B cell (primary cell): ENCODE measurements around the gene SPACA4. TPM values are rescaled to one million over a fixed set of nuclear protein-coding genes. Genes with fewer than 3 reads are reported as not detected.
A peak's percentile ranks its signal among the peaks of the same experiment; 100 is the strongest.

Experiments used
- ATAC-seq: fragments of 200-7000 bp; cut with Tn5 transposase; one replicate; pipeline ENCODE4 v1.10.0; 2021; ENCODE audit warnings: low read depth, mild to moderate bottlenecking, moderate number of reproducible peaks, moderate library complexity
- CTCF ChIA-PET: fragments of 350-600 bp; sonication (Branson Sonifier 250); formaldehyde crosslinking; loops from one replicate; lab custom pipeline; 2021; ENCODE audit warnings: antibody characterized with exemption, inconsistent platforms; lab: Charles Lee
- POLR2A ChIA-PET: fragments of 350-600 bp; sonication (Branson Sonifier 250); formaldehyde crosslinking; loops from one replicate; lab custom pipeline; 2021; ENCODE audit warnings: antibody characterized with exemption; lab: Charles Lee
- DNase-seq: peaks from one replicate; pipeline ENCODE4 v3.0.0; 2013
- H2AFZ ChIP-seq: 2 replicates; pipeline ENCODE4 v1.6.1; 2012; ENCODE audit warnings: mild to moderate bottlenecking, low read depth, low read length; ENCODE audit not compliant: insufficient read depth, poor library complexity, severe bottlenecking
- H3K27ac ChIP-seq, 2 donors: 1 replicate in 1 of 2; 2 replicates in 1 of 2; pipeline ENCODE4 v1.5.1; 2012 to 2013; ENCODE audit warnings: low read length in 2 of 2, mild to moderate bottlenecking in 2 of 2, moderate library complexity in 1 of 2
- H3K27me3 ChIP-seq, 4 experiments: fragments of 200-600 bp in 1 of 4; sonication (generic) in 1 of 4; replicated peaks in 1 of 4; 1 replicate in 2 of 4; 2 replicates in 2 of 4; pipeline versions ENCODE4 v1.6.1 to v1.7.0; 2013 to 2016; ENCODE audit warnings: low read length in 3 of 4, mild to moderate bottlenecking in 2 of 4, mixed read lengths in 1 of 4, moderate library complexity in 1 of 4; ENCODE audit not compliant: insufficient read depth in 4 of 4, control insufficient read depth in 3 of 4; ENCODE audit errors: control extremely low read depth in 1 of 4
- H3K36me3 ChIP-seq, 2 experiments: replicated peaks in 1 of 2; 1 replicate in 1 of 2; 2 replicates in 1 of 2; pipeline versions ENCODE4 v1.6.1 to v1.7.1; 2013; ENCODE audit warnings: low read length in 1 of 2; ENCODE audit not compliant: insufficient read depth in 2 of 2, control insufficient read depth in 1 of 2; ENCODE audit errors: control extremely low read depth in 1 of 2, extremely low read depth in 1 of 2
- H3K4me1 ChIP-seq, 2 donors: fragments of 200-600 bp in 1 of 2; sonication (generic) in 1 of 2; 1 replicate in 1 of 2; 2 replicates in 1 of 2; pipeline versions ENCODE4 v1.5.1 to v1.6.1; 2013 to 2017; ENCODE audit warnings: low read length in 2 of 2; ENCODE audit not compliant: control insufficient read depth in 2 of 2, insufficient read depth in 2 of 2
- H3K4me2 ChIP-seq: replicated peaks from 2 replicates; pipeline ENCODE3; 2012; ENCODE audit warnings: mild to moderate bottlenecking, low read depth, low read length; ENCODE audit not compliant: poor library complexity, severe bottlenecking
- H3K4me3 ChIP-seq, 5 experiments: fragments of 200-600 bp in 1 of 5; sonication (generic) in 1 of 5; 1 replicate in 3 of 5; 2 replicates in 2 of 5; pipeline versions ENCODE4 v1.5.1 to v1.7.0; 2011 to 2016; ENCODE audit warnings: low read length in 4 of 5, mild to moderate bottlenecking in 4 of 5, low read depth in 2 of 5, control low read depth in 1 of 5, moderate library complexity in 1 of 5; ENCODE audit not compliant: insufficient read depth in 1 of 5; ENCODE audit errors: control extremely low read depth in 1 of 5, extremely low read depth in 1 of 5
- H3K79me2 ChIP-seq: fragments of 200-600 bp; sonication (generic); one replicate; pipeline ENCODE4 v1.6.0; 2016; ENCODE audit warnings: low read length; ENCODE audit not compliant: control insufficient read depth, insufficient read depth
- H3K9ac ChIP-seq: fragments of 200-600 bp; sonication (generic); 2 replicates; pipeline ENCODE4 v1.6.1; 2017; ENCODE audit warnings: mild to moderate bottlenecking, low read length, moderate library complexity
- H3K9me3 ChIP-seq, 3 donors: one replicate each; pipeline versions ENCODE4 v1.6.1 to v1.7.1; 2013; ENCODE audit warnings: low read length in 2 of 3; ENCODE audit not compliant: control insufficient read depth in 2 of 3, insufficient read depth in 1 of 3; ENCODE audit errors: control extremely low read depth in 1 of 3
- H4K20me1 ChIP-seq: 2 replicates; pipeline ENCODE4 v1.6.0; 2012; ENCODE audit warnings: mild to moderate bottlenecking, low read length; ENCODE audit not compliant: insufficient read depth, control insufficient read depth, poor library complexity, severe bottlenecking
- H3K27ac Mint-ChIP-seq: one replicate; pipeline ENCODE4 v1.8.0; 2021; ENCODE audit warnings: mixed read lengths
- H3K27me3 Mint-ChIP-seq: one replicate; pipeline ENCODE4 v1.8.0; 2021; ENCODE audit warnings: mixed read lengths
- H3K4me1 Mint-ChIP-seq: one replicate; pipeline ENCODE4 v1.8.0; 2021; ENCODE audit warnings: mixed read lengths
- H3K4me3 Mint-ChIP-seq: one replicate; pipeline ENCODE4 v1.8.0; 2021; ENCODE audit warnings: mixed read lengths
- H3K9me3 Mint-ChIP-seq: one replicate; pipeline ENCODE4 v1.8.0; 2022; ENCODE audit warnings: mixed read lengths; ENCODE audit not compliant: insufficient read depth
- EZH2 ChIP-seq: IDR thresholded peaks from 2 replicates; pipeline ENCODE4 v1.6.1; 2012; ENCODE audit warnings: borderline replicate concordance, low read depth, mild to moderate bottlenecking, moderate library complexity, low read length; ENCODE audit not compliant: insufficient read depth, poor library complexity, severe bottlenecking
- whole genome bisulfite sequencing: methylation state at CpG from one replicate; pipeline ENCODE4 v1.1.5; 2013; ENCODE audit warnings: missing lambda C conversion rate; ENCODE audit not compliant: insufficient coverage; 5-methylcytosine and 5-hydroxymethylcytosine counted together
- intact Hi-C: fragments of 100-400 bp; cut with micrococcal nuclease; formaldehyde crosslinking; loops from one replicate; pipeline ENCODE4 v1.10.0; 2022
- polyA plus RNA-seq: library from polyadenylated mRNA; depleted of rRNA; stranded (reverse); fragments of >200 nt; gene quantifications from 2 replicates; pipeline ENCODE4 v1.2.3, GENCODE V29; 2012
- total RNA-seq, 2 donors: library from RNA; stranded (reverse); fragments of 120-200 nt in 1 of 2; gene quantifications; 1 replicate in 1 of 2; 2 replicates in 1 of 2; pipeline versions ENCODE4 v1.2.3 to v1.2.4, GENCODE V29; 2013 to 2022
- TF ChIP-seq, protein P1 (sequence below): fragments of 200-600 bp; IDR thresholded peaks from one replicate; pipeline ENCODE4 v1.8.0; 2022; ENCODE audit warnings: antibody characterized with exemption, mild to moderate bottlenecking

SPACA4 gene
- total and polyA plus RNA-seq, 2 donors (not counting 1 experiment from before 2014, with no cell fraction given), result not detected

DNA sequence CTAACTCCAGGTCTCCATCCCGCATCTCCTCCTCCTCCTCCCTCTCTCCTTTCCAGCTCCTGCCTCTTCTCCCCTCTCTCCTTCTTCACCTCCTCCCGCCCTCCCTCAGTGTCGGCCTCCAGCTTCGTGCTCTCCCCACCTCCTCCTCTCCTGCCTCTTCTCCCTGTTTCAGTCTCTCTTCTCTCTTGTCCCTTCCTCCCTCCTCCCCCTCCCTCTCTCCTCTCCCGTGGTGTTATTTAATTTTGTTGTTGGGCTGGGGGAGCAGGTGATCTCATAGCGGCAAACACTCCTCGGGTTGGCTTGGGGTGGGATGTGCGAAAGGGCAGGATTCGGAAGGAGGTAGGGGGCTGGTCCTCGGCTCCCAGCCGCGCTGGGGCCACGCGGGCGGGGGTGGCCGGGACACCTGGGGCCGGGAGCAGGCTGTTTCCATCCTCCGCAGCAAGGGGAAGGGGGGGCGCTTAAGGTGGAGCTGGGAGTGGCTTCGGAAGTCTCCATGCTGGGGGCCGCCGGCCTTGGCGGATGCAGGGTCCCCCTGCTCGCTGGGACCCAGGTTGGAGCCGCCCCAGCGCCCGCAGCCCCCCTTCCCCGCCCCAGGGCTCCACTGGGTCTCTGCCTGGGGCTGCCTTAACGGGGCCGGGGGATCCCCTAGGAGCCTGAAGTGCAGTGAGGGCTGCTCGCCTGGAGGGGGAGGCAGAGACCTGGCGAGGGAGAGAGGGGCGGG lies 39.6 kb downstream of the SPACA4 start, which contains the start of gene CA11:
CA11 (minus strand) TSS at position 187 of the 721 bp plus-strand sequence. CDS start 555 bp downstream, outside the sequence.
- Mint-ChIP-seq H3K4me1 (peaks cover 50% of the 10 kb centered on the region), H3K9me3 (no peaks in the 10 kb centered on the region), H3K27ac (peak within 1 kb of the TSS; percentile 98), H3K4me3 (peak within 1 kb of the TSS; percentile 96), H3K27me3 (no peaks in the 10 kb centered on the region)
- H3K4me3 ChIP-seq, result peak within 1 kb of the TSS; percentile 52 to 95 (median 75)
- H3K4me1 ChIP-seq, result peaks cover 23 to 45% of the 10 kb centered on the region in 2 donors
- peak within 1 kb of the TSS; percentile 74 to 80 for H3K27ac ChIP-seq
- peak within 1 kb of the TSS; percentile 87 for H3K9ac ChIP-seq
- TF ChIP-seq EZH2, result no peak
- TF ChIP-seq, protein P1, sequence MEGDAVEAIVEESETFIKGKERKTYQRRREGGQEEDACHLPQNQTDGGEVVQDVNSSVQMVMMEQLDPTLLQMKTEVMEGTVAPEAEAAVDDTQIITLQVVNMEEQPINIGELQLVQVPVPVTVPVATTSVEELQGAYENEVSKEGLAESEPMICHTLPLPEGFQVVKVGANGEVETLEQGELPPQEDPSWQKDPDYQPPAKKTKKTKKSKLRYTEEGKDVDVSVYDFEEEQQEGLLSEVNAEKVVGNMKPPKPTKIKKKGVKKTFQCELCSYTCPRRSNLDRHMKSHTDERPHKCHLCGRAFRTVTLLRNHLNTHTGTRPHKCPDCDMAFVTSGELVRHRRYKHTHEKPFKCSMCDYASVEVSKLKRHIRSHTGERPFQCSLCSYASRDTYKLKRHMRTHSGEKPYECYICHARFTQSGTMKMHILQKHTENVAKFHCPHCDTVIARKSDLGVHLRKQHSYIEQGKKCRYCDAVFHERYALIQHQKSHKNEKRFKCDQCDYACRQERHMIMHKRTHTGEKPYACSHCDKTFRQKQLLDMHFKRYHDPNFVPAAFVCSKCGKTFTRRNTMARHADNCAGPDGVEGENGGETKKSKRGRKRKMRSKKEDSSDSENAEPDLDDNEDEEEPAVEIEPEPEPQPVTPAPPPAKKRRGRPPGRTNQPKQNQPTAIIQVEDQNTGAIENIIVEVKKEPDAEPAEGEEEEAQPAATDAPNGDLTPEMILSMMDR, result peak; percentile 80
- peak within 1 kb of the TSS; percentile 99 for H3K4me2 ChIP-seq
- peak within 1 kb of the TSS; percentile 97 for H2AFZ ChIP-seq
- under 1% methylated on average over 29 of the region's 33 CpGs for WGBS
- intact Hi-C loops, result loop anchor here (1.0 to 2.0 kb wide), 9 partner anchors 8 to 319 kb away; partner anchors contain the start of gene FTL
- H3K27me3 ChIP-seq, result no peaks in the 10 kb centered on the region
- DNase-seq, result peak; percentile 94
- peaks cover 43% of the 10 kb centered on the region for H3K79me2 ChIP-seq
- CTCF ChIA-PET, result interaction anchor here (0.6 to 3.5 kb wide), 19 partner anchors 8 to 325 kb away, joined by 3 to 51 read pairs (median 6); partner anchors contain the start of genes DBP and HSD17B14
- ATAC-seq, result peak; percentile 87
- no peaks in the 10 kb centered on the region for H3K36me3 ChIP-seq
- peaks cover 0 to 8% (median 0%) of the 10 kb centered on the region in 3 donors for H3K9me3 ChIP-seq
- POLR2A ChIA-PET, result interaction anchor here (0.6 to 2.4 kb wide), 15 partner anchors 9 to 347 kb away, joined by 3 to 22 read pairs (median 4); partner anchors contain the start of genes DBP, GYS1, RPL18 and RUVBL2
- H4K20me1 ChIP-seq, result no peaks in the 10 kb centered on the region
